Spinal cord (tissue), 10 donors: Measurements from ENCODE around the gene RAD51B. TPM values are rescaled to one million over a fixed set of nuclear protein-coding genes. Genes with fewer than 3 reads are reported as not detected.

Source experiments
- DNase-seq, 6 donors: peaks; one replicate each; pipeline versions ENCODE4 v3.0.0 to v3.0.0-alpha.2; 2013 to 2015; ENCODE audit warnings: low spot score in 6 of 6, low read depth in 4 of 6
- H3K27ac ChIP-seq: one replicate; pipeline ENCODE4 v1.5.1; 2013; ENCODE audit warnings: low read depth, low read length, control low read depth
- H3K27me3 ChIP-seq: one replicate; pipeline ENCODE4 v1.6.1; 2013; ENCODE audit warnings: low read length; ENCODE audit not compliant: control insufficient read depth, insufficient read depth
- H3K36me3 ChIP-seq: one replicate; pipeline ENCODE4 v1.6.1; 2013; ENCODE audit warnings: low read length; ENCODE audit not compliant: control insufficient read depth, insufficient read depth
- H3K4me1 ChIP-seq: one replicate; pipeline ENCODE4 v1.6.1; 2013; ENCODE audit warnings: low read length; ENCODE audit not compliant: control insufficient read depth, insufficient read depth
- H3K4me3 ChIP-seq: one replicate; pipeline ENCODE4 v1.5.1; 2013; ENCODE audit warnings: low read depth, low read length, control low read depth
- H3K9me3 ChIP-seq: one replicate; pipeline ENCODE4 v1.6.1; 2013; ENCODE audit warnings: low read length; ENCODE audit not compliant: control insufficient read depth, insufficient read depth
- WGBS: methylation state at CpG from one replicate; pipeline ENCODE4 v1.1.5; 2013; ENCODE audit warnings: missing lambda C conversion rate; ENCODE audit not compliant: insufficient coverage; 5-methylcytosine and 5-hydroxymethylcytosine counted together
- long read RNA-seq, 4 donors: transcript quantifications; one replicate each; lab custom pipeline, GENCODE V29; 2026
- polyA plus RNA-seq, 2 donors: library from polyadenylated mRNA; unstranded; fragments of 120-200 nt; gene quantifications; one replicate each; pipeline ENCODE4 v1.2.1, GENCODE V29; 2013; ENCODE audit not compliant: insufficient read length in 2 of 2
- total RNA-seq, 2 donors: library from RNA; depleted of rRNA in 1 of 2; stranded (reverse); fragments of 120-200 nt in 1 of 2; fragments of >200 nt in 1 of 2; gene quantifications; one replicate each; pipeline versions ENCODE4 v1.2.3 to v1.2.4, GENCODE V29; 2013 to 2014
- donor health status: healthy.

The RAD51B gene
- 10 to 100 TPM; 21.2 to 28.9 TPM for total RNA-seq
- 1 to 10 TPM; 5.7 to 7.6 TPM for polyA plus RNA-seq
- long read RNA-seq, donor 1, partial matches to known transcripts = 0 of 1 reads
- long read RNA-seq, donor 1, other reads (novel, unspliced or antisense) = 0 of 1 reads
- long read RNA-seq, donor 2, partial matches to known transcripts = 0 of 1 reads
- long read RNA-seq, donor 2, other reads (novel, unspliced or antisense) = 0 of 1 reads
- long read RNA-seq, donor 3, partial matches to known transcripts = 0 of 1 reads
- long read RNA-seq, donor 3, other reads (novel, unspliced or antisense) = 0 of 1 reads
- long read RNA-seq, donor 4, partial matches to known transcripts = 0 of 2 reads
- long read RNA-seq, donor 4, other reads (novel, unspliced or antisense) = 0 of 2 reads

GRCh38 chr14:67819563-67820421 is at the start of gene RAD51B:
TSS of gene RAD51B (plus strand) at chr14:67819779.
- no peaks in the 10 kb centered on the region for H3K9me3 ChIP-seq
- 0% methylated on average over 23 of the region's 30 CpGs for WGBS
- no peaks in the 10 kb centered on the region for H3K27me3 ChIP-seq
- peak; percentile 82 to 97 (median 88) for DNase-seq
- H3K4me1 ChIP-seq = peaks cover 12% of the 10 kb centered on the region
- H3K36me3 ChIP-seq = no peaks in the 10 kb centered on the region
- peak within 1 kb of the TSS; percentile 70 for H3K27ac ChIP-seq
- H3K4me3 ChIP-seq = peak within 1 kb of the TSS; percentile 85

- no peaks in the 10 kb centered on the region for H3K9me3 ChIP-seq
- no peaks in the 10 kb centered on the region for H3K27me3 ChIP-seq
- DNase-seq = no peak
- H3K4me3 ChIP-seq = no peak overlapping the region
- H3K27ac ChIP-seq = no peak overlapping the region
- no peaks in the 10 kb centered on the region for H3K4me1 ChIP-seq
- 93% methylated on average over 3 of the region's 5 CpGs for WGBS
- H3K36me3 ChIP-seq = peaks cover 57% of the 10 kb centered on the region
Measured at GRCh38 chr14:67773844-67774377, 45.7 kb upstream of the RAD51B start.

- no peak overlapping the region for H3K27ac ChIP-seq
- DNase-seq = no peak
- 80% methylated on average over 1 of the region's 4 CpGs for WGBS
Measured at GRCh38 chr14:67776653-67777322, 42.8 kb upstream of the RAD51B start.

GRCh38 chr14:67778792-67779191 is 40.8 kb upstream of the RAD51B start:
- Histone ChIP-seq H3K9me3 (no peaks in the 10 kb centered on the region), H3K27me3 (no peaks in the 10 kb centered on the region), H3K4me1 (no peaks in the 10 kb centered on the region), H3K4me3 (no peak overlapping the region), H3K36me3 (peaks cover 59% of the 10 kb centered on the region), H3K27ac (no peak overlapping the region)
- no CpG with 5 or more reads among the region's 1 CpG for WGBS
- no peak for DNase-seq

More at GRCh38 chr14:67776653-67777322, 42.8 kb upstream of the RAD51B start:
- Histone ChIP-seq H3K36me3 (peaks cover 55% of the 10 kb centered on the region), H3K4me3 (no peak overlapping the region), H3K4me1 (no peaks in the 10 kb centered on the region), H3K9me3 (no peaks in the 10 kb centered on the region), H3K27me3 (no peaks in the 10 kb centered on the region)

- Histone ChIP-seq H3K27ac (no peak overlapping the region), H3K27me3 (no peaks in the 10 kb centered on the region), H3K4me3 (no peak overlapping the region), H3K9me3 (no peaks in the 10 kb centered on the region), H3K36me3 (peaks cover 58% of the 10 kb centered on the region), H3K4me1 (no peaks in the 10 kb centered on the region)
- no peak for DNase-seq
- no CpG with 5 or more reads among the region's 3 CpGs for WGBS
Measured at GRCh38 chr14:67782090-67782489, 37.5 kb upstream of the RAD51B start.

GRCh38 chr14:67784244-67784823 is 35.2 kb upstream of the RAD51B start:
- H3K9me3 ChIP-seq = no peaks in the 10 kb centered on the region
- H3K36me3 ChIP-seq = peaks cover 53% of the 10 kb centered on the region
- no peak overlapping the region for H3K4me3 ChIP-seq
- H3K27me3 ChIP-seq = no peaks in the 10 kb centered on the region
- H3K4me1 ChIP-seq = no peaks in the 10 kb centered on the region
- no peak for DNase-seq
- no peak overlapping the region for H3K27ac ChIP-seq
- WGBS = 84% methylated on average over 5 of the region's 5 CpGs

GRCh38 chr14:67785270-67786109 is 34.1 kb upstream of the RAD51B start:
- Histone ChIP-seq H3K27ac (no peak overlapping the region), H3K36me3 (peaks cover 52% of the 10 kb centered on the region), H3K4me3 (no peak overlapping the region), H3K27me3 (no peaks in the 10 kb centered on the region), H3K9me3 (no peaks in the 10 kb centered on the region), H3K4me1 (no peaks in the 10 kb centered on the region)
- no peak for DNase-seq
- WGBS = 100% methylated on average over 1 of the region's 4 CpGs

- no peak for DNase-seq
- no CpG with 5 or more reads among the region's 1 CpG for WGBS
- Histone ChIP-seq H3K4me3 (no peak overlapping the region), H3K27ac (no peak overlapping the region), H3K4me1 (no peaks in the 10 kb centered on the region), H3K36me3 (peaks cover 45% of the 10 kb centered on the region), H3K27me3 (no peaks in the 10 kb centered on the region), H3K9me3 (no peaks in the 10 kb centered on the region)
Measured at GRCh38 chr14:67787673-67788072, 31.9 kb upstream of the RAD51B start.
